Amygdala (tissue), 56 donors: ENCODE data around the gene GLIPR1L2.

Experiments
- DNase-seq, 56 donors: peaks; one replicate each; lab custom pipeline; 2025; lab: John Stamatoyannopoulos, UW

Gene GLIPR1L2

DNA sequence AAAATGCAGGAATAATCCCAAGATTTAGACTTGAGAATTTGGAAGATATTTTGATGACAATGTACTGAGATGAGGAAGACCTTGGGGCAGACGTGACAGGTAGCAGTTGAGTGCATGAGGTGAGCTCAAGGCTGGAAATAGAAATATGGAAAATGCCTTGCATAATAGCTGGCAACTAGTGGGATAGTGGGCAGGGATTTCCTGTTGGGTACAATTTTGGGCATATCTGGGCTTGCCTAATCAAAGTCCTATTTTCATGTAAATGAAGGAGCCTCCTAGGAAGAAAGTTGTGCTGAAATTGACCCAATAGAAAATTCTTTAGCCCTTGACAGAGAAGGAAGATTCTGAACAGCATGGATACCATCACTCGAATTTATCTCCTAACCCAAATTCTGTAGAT, 83.2 kb downstream of the GLIPR1L2 start:
- DNase-seq, result no peak

DNA sequence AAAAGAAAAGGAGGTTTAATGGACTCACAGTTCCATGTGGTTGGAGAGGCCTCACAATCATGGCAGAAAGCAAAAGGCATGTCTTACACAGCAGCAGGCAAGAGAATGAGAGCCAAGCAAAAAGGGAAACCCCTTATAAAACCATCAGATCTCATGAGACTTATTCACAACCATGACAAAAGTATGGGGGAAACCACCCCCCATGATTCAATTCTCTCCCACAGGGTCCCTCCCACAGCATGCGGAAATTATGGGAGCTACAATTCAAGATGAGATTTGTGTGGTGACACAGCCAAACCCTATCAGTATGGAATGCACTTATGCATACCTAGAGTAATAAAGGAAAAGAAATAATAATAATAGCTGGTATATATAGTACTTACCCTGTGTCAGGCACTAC, 85.2 kb downstream of the GLIPR1L2 start:
- DNase-seq, result no peak

DNA sequence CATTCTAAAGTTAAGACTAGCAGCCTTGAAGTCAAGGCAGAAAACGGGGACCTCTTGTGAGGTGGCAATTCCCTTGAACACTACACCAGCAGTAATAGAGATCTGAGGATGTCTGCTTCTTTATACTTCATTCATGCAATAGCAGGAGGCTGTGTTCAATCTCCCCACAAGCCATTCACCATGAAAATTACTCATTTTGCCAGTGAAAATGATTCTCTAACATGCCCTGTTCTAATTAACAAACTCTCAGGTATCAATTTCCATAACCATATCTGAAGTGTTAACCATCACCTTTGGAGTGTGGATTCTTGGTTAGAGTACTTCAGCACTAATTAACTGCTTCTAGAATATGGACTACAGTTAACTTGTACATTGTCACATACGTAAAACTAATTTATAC, 86.2 kb downstream of the GLIPR1L2 start:
- DNase-seq, result no peak

DNA sequence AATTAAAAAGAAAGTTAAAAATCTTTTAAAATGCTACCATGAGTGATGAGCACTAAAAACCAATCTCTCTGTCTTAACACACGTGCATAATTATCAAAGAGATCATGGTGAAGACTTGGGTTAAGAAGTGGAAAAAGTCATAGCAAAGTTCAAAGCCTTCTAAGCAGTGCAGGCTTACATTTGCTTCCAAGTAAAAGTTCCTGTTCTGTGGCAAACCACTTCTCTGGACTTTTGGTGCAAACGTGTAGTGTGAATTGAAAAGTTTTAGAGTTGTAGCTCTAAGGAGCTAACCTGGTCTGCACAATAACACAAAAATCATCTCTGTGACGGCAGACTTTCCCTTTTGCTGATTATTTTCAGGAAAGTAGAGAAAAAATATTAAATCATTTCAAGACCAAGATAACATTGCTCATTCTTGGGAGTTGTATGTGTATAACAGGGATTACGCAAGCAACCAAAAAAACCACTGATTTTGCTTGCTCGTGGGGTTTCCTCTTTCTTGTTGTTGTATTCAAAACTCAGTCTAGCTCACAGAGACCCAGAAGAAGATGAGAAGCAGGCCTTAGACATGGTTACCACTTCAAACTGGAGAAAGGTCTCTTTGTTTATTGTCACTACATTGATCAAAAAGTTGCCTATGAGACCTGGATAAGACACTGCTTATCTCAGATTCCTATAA, 87.4 kb downstream of the GLIPR1L2 start:
- DNase-seq, result peak in 1 of 56 donors; percentile 25

DNA sequence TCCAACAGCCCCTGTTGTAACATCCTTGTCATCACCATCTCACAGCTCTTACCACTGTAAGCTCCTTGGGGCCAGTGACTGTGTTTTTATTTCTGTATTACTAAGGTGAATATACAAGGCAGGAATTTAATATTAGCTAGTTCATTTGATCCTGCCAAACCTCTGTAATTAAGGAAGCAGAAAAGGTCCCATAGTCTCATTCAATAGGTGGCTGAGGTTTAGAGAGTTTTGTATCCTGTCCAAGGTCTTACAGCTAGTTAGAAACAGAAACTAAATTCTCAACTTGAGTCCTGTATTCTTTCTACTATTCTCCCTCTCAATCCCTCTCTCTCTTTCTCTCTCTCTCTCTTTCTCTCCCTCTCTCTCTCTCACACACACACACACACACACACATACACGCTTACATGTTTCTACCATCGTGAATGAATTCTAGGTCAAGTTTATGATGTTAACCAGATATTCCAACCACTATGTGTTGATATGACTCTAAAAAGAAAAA, 89.1 kb downstream of the GLIPR1L2 start:
- DNase-seq, result no peak

DNA sequence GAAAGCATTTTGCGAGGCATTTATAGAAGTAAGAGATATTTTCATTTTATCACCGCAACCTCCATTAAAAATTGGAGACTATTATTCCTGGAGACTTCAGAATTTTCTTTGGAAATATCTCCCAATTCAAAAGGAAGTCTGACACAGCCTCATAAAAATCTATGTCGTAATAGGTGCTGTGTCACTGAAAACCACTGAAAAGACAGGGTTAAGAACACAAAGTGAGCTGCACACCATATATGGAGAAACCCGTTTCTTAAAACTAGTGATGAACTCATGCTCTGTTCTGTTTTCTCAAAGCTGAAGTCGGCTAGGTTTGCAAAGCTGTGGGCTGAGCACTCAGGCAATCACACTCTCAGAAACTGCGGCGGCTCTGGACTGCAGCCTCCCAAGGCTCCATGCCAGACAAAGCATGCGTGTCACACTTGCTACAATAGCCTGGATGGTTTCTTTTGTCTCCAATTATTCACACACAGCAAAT, 89.6 kb downstream of the GLIPR1L2 start, which contains the start of gene GLIPR1:
Gene GLIPR1, plus strand, starts transcription at position 287 of the 481 bp plus-strand sequence. Its CDS starts 126 bp downstream, at position 413.
- DNase-seq, result peak in 38 of 56 donors; percentile 2 to 69 (median 32)

DNA sequence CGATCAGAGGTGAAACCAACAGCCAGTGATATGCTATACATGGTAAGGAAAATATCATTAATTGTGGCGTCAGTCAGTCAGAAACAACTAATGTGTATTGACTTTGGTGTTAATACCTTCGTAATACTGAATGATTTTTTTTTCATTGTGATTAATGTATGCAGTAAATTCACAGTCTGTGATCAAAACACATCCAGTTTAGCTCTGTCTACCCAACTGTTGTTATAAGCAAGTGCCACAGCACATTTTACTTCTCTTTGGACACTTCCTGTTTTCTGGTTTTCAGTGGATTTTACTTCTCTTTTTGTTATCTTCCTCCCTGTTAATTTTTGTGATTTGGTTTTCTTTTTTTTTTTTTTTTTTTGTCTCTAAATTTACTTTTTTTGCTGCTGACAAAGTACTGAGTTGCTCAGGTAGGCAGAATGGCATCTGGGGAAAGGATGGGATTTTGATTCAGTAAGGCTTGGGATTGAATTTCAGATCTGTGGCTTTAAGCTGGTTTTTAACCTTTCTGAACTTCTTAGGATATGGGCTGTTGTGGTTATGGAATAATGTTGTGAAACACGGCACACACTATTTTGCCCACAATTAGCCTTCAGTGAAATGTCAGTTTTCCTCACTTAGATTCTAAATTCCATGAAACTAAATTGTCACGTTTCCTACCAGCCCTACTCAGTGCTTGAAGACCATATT, 90.3 kb downstream of the GLIPR1L2 start:
- no peak for DNase-seq

DNA sequence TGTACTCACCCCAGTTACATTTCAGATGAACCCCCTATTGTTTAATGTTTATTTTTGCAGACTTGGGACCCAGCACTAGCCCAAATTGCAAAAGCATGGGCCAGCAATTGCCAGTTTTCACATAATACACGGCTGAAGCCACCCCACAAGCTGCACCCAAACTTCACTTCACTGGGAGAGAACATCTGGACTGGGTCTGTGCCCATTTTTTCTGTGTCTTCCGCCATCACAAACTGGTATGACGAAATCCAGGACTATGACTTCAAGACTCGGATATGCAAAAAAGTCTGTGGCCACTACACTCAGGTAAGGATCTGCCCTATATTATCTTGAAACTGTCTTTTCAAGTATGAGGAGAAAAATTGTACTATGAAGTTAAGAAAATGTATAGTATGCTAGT, 90.9 kb downstream of the GLIPR1L2 start:
- no peak for DNase-seq
